IPS DF 4.7 (cell line): ENCODE data around the gene DUOXA1.

ENCODE experiments used
- DNase-seq: peaks from one replicate; pipeline ENCODE4 v3.0.0-alpha.2; 2013; ENCODE audit warnings: low spot score; ENCODE audit errors: extremely low read depth

Gene DUOXA1

DNA sequence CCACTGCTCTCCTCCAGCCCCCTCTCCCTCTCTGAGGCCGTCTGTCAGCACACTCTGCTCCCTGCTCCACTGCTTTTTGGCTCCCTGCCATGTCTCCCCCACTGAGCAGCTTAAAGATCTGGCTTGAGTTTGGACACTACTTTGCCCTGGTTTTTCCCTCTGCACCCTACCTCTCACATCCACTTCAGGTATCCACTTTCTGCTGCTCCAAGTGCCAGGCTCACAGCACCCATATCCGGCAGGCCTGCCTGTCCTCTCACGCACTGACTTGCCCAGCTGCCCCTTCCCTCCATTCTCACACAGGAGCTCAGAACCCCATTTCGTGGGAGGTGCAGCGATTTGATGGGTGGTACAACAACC is 3.9 kb upstream of the DUOXA1 start:
- no peak for DNase-seq

DNA sequence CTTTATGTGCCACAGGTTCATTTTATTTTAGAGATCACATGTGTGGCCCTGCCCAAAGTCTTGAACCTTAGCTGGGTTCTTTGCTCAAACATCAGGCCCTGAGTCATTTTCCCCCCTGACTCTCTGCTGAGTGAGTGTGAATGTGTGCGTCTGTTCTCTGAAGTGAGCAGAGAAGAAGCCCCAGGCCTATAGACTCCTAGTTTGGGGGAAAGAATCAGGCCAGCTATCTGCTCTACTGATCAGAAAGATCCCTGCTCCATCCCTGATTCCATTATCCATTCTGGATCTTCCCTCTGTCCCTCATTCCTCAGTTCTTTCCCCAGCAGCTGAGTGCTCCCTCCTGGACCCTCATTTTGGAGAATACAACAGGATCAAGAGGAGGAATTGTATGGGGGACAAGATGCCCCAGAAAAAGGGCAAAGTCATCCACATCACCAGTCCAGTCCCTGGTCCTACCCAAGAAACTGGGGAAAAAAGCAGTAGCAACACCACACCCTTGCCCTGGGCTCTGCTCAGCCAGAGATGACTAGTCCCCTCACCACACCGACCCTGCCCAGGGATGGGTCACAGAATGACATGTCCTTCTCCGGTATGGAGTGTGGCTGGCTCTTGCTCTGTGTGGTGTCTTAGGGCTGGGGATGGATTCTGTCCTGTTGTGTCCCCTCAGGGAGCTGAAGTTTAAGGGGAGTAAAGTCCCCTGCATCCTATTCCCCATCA is 3.3 kb upstream of the DUOXA1 start:
- DNase-seq, result no peak

DNA sequence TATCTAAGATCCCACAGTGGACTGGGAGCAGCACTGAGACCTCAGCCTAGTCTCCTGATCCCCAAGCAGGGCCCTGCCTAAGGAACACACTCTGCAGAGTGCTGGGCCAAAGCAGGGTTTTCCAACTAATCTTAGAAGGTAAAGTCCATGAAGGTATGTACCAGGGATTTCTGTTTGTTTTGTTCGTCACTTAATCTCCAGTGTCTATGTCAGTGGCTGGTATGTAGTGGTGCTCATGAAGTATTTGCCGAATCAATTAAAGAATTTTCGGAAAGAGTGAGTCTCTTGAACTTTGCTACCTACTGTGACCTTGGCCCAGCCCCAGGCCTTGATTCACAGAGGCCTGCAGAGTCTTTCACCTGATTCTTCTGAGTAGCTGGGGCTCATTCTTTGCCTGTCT is 1.8 kb upstream of the DUOXA1 start:
- no peak for DNase-seq

DNA sequence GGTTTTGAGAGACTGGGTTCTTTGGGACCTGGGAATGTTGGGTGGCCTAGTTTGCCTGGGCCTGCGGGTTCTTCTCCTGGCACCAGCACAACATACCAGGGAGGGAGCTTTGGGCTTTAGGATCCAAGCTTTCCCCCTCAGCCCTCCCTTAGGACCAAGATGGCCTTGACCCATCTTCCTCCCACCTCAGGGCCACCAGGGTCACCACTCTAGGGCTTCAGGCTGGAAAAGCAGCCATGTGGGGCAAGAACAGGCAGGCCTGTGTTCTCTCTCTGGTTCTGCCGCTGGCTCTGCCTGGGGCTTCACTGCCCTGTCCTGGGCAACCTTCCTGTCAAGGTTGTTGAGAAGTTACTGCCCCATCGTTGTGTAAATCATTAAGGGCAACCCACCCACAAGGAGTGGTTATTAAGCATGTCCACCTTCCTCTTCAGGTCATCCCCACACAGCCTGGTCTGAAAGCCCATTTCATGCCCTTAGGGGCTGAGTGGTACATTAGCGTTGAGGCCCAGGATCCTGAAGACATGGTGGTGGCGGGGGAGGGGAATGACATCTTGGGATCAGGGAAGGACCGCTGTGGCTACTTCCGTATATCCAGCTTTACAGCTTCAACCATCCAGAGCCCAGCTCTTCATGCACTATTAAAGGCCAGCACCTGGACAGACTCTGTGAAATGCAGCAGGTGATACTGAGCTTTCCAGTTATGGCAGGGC is 767 bp upstream of the DUOXA1 start:
- no peak for DNase-seq

DNA sequence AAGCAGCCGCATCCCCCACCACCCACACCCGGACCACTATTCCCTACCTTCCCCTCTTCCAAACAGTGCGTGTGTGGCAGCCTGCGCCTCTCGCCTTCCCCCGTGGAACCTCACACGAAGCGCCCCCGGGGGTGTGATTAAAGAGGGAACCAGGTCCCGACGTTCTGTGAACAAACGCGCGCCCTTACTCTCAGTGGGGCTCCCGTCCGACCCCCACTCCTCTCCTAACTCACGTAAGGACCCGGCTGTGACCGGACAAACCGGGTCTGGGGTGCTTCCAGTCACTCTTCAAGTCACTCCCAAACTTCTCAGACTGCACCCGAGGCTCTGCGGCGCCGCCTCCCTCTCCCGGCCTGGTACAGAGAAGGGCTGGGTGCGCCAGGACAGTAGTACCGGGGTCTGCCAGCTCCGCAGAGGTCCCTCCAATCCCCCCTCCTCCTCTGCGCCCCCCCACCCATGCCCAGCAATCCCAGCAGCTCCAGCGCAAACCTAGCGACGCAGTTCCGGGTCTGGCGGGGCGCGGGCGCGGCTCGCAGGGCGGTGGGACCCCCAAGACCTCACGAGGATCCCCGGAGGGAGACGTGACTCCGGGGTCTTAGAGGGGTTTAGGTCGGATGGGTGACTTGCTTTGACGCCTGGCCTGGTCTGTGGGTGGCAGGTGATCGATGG is 574 bp downstream of the DUOXA1 start:
- DNase-seq, result no peak

DNA sequence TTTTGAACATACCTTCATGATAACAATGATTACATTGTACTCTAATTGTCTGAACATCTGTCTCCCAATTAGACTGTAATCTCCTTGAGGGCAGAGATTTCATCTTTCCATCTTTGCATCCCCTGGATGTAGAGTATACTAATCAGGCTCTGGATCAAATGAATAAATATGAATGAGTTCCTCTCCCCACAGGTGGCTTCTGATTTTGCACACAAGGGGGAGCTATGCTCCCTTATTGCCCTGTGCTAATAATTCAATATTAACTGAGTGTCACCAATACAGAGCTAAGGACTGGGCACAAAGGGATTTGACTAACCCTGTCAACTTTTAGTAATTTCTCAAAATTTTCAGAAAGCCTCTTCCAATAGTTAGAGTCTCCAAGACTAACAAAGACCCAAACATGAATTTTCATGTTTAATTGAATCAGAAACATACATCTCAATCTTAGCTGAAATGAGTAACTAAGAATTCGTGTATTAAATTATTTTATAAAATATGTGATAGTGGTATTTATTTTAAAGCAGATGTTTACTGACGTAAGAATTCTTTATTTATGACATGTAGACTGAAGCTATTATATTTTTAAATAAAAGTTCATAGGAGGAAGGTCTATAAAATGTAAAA is 3.0 kb downstream of the DUOXA1 start:
- DNase-seq, result no peak

DNA sequence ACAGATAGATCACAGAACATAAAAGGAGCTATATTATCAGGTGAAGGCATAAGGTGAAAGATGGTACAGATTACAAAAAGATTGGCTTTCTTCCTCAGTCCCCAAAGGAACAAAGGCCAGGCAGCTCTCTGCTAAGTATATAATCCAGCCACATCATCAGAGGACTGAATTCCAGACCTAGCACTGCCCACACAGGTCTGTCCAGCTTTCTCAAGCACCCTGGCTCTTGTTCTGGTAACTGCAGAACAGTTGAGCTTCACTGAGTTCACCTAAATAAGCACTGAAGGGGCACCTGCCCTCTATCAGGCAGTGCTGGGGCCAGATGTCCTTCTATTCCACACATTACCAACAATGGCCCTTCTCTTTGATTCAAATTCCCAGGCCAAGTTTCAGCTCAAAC is 6.3 kb downstream of the DUOXA1 start:
- no peak for DNase-seq

DNA sequence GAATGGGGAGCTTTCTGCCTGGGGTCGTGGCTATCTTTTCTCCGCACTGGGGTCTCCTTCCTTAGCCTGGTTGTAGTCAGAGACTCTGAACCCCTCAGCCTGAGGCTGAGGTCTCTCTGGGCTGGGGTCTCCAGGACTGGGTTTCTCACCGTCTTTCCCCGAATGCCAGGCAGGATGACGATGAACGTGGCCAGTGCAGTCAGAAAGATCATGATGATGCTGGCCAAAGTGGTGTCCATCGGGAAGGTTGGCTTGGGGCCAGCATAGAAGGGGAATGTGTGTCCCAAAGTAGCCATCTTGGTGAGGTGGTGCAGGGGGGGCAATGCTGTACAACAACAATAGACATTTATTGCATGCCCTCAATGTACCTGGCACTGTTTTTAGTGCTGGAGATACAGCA is 7.0 kb downstream of the DUOXA1 start:
- DNase-seq, result no peak

DNA sequence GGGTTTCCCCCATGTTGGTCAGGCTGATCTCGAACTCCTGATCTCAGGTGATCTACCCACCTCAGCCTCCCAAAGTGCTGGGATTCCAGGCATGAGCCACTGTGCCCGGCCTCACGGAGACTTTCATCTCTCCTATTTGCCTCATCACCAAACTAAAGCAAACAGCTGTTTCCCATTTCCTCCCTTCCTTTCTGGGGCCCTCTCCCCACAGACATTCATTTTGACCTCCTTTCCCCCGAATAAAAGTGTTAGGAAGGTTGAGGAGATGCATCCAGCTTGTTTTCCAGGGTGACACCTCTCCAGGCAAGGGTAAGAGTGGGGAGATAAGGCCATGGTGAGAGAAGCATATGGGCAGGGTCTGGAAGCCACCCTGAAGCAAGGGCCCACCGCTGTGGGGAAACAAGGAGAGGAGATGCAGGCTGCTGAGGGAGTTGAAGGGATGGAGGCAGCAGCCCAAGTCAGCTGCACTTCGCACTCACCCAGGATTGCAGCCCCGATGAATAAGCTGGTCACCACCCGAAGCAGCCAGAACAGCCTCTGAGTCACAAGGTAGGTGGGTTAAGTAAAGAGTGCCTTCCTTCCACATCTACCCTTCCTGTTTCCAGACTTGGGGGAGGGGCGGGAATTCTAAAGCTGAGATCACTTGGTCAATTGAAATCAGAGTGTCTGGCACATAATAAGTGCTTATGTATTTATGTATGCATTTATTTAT is 7.8 kb downstream of the DUOXA1 start:
- no peak for DNase-seq

DNA sequence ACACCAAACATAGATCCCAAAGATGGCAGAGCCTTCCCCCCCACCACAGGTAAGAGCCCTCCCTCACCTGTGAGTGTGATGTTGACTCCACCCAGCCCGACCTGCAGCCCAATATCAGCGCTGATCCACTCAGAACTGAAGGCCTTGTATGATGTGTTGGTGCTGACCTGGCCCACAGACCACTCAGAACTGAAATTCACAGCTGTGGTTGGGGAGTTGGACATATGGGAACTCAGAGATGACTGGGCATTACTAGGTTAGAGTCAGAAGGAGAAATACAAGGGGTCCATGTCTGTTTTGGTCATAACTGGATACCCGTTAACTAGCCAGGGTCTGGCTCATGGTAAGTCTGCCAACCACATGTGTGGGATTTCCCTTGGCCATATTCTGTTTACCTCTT is 8.7 kb downstream of the DUOXA1 start:
- no peak for DNase-seq

DNA sequence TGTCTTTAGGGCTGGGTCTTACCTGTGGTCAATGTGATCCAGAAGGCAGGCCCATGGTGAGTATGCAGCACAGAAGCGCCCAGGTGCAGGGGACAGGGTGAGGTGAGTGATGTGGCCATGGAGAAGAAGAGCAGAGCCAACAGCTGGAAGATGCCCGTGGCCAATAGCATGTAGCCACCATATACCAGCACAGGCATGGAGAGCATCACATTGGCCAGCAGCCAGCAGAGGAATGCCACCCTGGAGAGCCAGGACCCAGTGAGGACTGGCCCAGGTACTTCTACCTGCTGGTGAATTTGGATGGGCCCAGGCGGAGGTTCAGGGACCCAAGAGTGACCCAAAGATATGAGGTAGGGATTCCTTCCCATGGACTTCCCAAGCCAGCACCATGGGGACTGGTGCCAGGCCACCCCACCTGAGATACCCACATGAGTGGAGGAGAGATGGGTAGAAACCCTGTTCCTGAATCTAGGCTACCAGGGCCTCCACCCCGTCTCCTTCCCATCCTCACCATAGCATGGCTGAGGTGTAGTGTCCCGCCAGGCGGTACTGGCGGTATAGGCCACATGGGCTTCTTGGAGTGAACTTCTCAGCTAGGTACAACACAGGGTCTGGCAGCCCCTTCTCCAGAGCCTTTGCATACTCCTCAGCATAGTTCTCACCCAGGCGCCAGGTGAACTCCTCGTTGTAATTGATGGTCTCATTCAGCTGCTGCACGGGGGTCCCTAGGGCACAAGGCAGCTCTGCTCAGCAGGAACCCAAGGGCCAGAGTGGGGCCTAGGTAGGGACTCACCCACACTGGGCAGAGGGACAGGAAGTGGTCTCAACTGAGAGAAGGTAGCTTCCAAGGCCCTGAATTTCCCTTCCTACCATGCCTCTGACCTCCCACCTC is 9.4 kb downstream of the DUOXA1 start:
- DNase-seq, result no peak

DNA sequence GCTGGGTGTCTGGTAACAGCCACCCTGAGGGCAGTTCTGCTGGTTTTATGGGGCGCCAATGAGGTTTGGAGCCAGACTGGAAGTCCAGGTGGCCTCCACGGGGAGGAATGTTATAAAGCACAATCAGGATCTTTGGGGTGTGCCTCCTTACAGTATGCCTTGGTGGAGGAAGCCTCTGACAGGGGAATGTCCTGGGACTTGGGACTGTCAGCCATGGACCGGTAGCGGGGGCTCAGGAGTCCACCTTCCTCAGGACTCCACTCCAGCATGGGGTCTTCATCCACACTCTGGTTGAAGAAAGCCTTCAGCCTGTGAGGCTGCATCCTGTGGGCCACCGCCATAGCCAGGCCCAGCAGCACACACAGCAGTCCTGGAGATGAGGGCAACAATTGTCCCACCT is 10.7 kb downstream of the DUOXA1 start:
- no peak for DNase-seq

DNA sequence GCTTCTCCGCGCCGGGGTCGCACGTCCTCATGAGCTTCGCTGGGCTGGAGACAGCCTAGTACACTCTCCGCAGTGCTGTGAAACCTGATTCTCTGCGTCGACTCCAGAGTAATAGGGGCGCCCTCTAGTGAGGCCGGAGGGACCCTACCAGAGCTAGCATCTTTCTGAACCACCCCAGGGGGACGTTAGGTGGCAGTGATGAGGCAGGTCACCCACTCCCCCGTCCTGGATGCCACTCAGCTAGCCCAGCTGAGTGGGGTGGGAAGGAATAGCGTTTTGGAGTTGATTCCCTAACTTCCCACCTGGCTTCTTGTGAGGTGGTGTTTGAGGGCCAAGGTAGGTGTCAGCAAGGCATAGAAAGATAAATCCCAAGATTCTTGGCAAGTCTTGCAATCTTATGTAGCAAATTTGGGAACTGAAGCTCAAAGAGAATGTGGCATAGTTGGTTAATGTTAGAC is 11.5 kb downstream of the DUOXA1 start:
- DNase-seq, result peak; percentile 83

DNA sequence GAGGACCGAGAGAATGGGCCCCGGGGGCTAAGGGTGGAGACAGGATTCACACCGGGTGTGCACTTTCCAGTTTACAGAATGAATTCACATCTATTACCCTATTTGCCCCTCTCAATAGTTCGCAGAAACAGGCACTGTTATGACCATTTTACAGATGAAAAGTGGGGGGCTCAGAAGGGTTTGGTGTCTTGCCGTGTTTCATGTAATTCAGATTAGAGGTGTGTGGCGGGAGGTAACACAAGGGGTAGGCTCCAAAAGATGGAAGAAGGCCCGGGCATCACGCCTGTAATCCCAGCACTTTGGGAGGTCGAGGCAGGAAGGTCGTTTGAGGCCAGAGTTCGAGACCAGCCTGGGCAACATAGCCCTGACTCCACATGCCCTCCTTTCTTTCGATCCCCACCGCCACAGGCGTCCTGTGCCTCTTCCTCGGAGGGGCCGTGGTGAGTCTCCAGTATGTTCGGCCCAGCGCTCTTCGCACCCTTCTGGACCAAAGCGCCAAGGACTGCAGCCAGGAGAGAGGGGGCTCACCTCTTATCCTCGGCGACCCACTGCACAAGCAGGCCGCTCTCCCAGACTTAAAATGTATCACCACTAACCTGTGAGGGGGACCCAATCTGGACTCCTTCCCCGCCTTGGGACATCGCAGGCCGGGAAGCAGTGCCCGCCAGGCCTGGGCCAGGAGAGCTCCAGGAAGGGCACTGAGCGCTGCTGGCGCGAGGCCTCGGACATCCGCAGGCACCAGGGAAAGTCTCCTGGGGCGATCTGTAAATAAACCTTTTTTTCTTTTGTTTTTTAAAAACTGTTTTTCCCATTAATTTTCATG is 12.2 kb downstream of the DUOXA1 start:
- no peak for DNase-seq

DNA sequence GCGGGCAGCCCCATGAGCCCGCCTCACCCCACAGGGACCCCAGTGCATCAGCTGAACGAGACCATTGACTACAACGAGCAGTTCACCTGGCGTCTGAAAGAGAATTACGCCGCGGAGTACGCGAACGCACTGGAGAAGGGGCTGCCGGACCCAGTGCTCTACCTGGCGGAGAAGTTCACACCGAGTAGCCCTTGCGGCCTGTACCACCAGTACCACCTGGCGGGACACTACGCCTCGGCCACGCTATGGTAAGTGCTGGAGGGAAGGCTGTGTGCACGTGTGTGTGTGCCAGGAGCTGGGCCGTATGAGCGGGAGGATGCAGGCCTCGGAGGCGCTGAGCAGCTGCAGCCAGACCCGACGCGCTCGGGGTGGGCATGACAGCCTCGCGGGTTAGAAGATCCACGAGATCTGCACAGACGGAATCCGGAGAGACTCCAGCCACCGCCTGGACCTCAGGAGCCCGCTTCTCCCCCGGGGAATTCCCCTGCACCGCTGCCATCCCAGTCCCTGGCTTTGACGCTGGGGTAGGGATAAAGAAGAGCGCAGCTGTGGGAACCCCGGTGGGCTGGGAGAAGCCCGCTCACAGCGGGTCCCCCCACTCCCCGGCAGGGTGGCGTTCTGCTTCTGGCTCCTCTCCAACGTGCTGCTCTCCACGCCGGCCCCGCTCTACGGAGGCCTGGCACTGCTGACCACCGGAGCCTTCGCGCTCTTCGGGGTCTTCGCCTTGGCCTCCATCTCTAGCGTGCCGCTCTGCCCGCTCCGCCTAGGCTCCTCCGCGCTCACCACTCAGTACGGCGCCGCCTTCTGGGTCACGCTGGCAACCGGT is 13.0 kb downstream of the DUOXA1 start:
- DNase-seq, result no peak

DNA sequence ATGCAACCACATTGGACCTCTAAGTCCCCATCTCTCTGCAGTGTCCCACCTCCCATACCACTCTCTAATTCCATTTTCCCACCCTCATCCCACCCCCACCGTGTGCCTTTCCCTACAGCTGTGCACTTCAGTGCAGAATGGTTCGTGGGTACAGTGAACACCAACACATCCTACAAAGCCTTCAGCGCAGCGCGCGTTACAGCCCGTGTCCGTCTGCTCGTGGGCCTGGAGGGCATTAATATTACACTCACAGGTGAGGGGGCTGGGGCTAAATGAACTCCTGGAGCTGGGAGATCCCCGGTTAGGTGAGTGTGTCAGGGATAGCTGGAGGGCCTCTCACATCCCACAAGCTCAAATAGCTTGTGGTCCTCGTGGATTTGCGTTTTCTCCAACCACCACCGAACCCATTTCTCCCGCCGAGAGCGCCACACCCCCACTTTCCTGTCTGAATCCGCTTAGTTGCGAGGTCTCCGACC is 13.6 kb downstream of the DUOXA1 start:
- DNase-seq, result no peak

DNA sequence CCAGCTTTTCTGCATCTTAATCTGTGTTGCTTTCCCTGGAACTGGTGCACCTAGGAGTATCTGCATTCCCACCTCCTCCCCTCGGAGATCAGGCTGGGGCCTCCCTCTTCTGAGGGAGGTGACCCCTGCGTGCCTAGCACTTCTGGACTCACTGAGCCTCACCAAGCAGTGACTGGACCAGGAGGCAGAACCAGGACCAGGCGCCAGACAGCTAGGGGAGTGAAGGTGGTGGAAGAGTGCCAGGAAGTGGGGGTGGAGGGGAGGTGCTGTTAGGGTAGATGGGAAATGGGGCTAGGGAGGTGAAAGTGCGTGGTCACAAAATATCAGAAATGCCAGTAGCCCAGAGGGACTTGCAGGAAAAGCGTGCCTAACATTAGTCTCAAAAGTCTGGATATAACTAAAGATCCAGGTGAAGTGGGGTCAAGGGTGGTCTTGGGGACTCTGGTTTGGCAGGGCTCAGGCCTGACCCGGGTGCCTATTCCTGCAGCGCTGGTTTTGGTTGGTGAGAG is 14.3 kb downstream of the DUOXA1 start:
- DNase-seq, result no peak

DNA sequence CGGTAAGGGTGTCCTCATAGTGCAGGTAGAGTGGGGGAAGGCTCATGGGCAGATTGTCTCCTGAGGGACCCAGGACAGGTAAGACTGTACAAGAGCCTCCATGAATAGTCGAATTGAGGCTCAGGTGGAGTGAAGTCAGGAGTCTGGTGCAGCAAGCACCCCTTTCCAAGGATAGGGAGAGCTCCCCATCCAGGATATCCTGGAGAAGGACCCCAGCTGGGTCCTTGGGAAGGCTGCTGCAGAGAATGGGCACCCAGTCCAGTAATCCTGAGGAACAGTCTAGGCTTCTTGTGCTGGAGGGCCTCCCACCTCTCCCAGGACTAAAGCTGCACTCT is 15.0 kb downstream of the DUOXA1 start:
- DNase-seq, result no peak
